Caco-2 (cell line): ENCODE measurements around the gene COX6A1. TPM values are rescaled to one million over a fixed set of nuclear protein-coding genes. Genes with fewer than 3 reads are reported as not detected.

ENCODE experiments used
- Bru-seq: library from RNA; stranded (reverse); fragments of 400-500 nt; gene quantifications from one replicate; lab custom pipeline; 2021; lab: Mats Ljungman, UMichigan
- BruChase-seq, 2 experiments: library from RNA; stranded (reverse); fragments of 400-500 nt; gene quantifications; one replicate each; lab custom pipeline; 2021; lab: Mats Ljungman, UMichigan
- BruUV-seq: library from RNA; stranded (reverse); fragments of 400-500 nt; replicated peaks from 2 replicates; lab custom pipeline; 2021; lab: Mats Ljungman, UMichigan
- CTCF ChIA-PET: fragments of 300-600 bp; sonication (Branson Sonifier 250); formaldehyde crosslinking; loops from one replicate; lab custom pipeline; 2022; ENCODE audit warnings: antibody characterized with exemption; lab: Charles Lee
- POLR2A ChIA-PET: fragments of 300-600 bp; sonication (Branson Sonifier 250); formaldehyde crosslinking; loops from one replicate; lab custom pipeline; 2022; ENCODE audit warnings: antibody characterized with exemption; lab: Charles Lee
- DNase-seq, 2 experiments: peaks; one replicate each; pipeline versions ENCODE4 v3.0.0 to v3.0.0-alpha.2; 2020 to 2022
- H3K27me3 ChIP-seq: replicated peaks from 2 replicates; pipeline ENCODE4 v1.6.0; 2011; ENCODE audit warnings: low read length; ENCODE audit not compliant: control insufficient read depth, insufficient read depth
- H3K36me3 ChIP-seq: 2 replicates; pipeline ENCODE4 v1.5.1; 2011; ENCODE audit warnings: low read length; ENCODE audit not compliant: control insufficient read depth, insufficient read depth
- H3K4me1 ChIP-seq: fragments of 250-450 bp; sonication (Bioruptor Pico); 2 replicates; pipeline ENCODE4 v1.5.1; 2020; ENCODE audit warnings: mild to moderate bottlenecking
- H3K4me3 ChIP-seq: 2 replicates; pipeline ENCODE4 v1.5.1; 2011; ENCODE audit warnings: low read depth, mild to moderate bottlenecking, control low read depth, low read length
- H3K9me3 ChIP-seq: fragments of 250-450 bp; sonication (Bioruptor Pico); 2 replicates; pipeline ENCODE4 v1.5.1; 2020; ENCODE audit warnings: mild to moderate bottlenecking, moderate library complexity
- H3K27ac Mint-ChIP-seq: one replicate; pipeline ENCODE4 v1.8.0; 2022; ENCODE audit warnings: mixed read lengths; ENCODE audit not compliant: unreplicated experiment
- H3K27me3 Mint-ChIP-seq: one replicate; pipeline ENCODE4 v1.8.0; 2022; ENCODE audit warnings: mixed read lengths; ENCODE audit not compliant: insufficient read depth, unreplicated experiment
- H3K36me3 Mint-ChIP-seq: one replicate; pipeline ENCODE4 v1.8.0; 2022; ENCODE audit warnings: mild to moderate bottlenecking, mixed read lengths; ENCODE audit not compliant: insufficient read depth, unreplicated experiment
- H3K4me1 Mint-ChIP-seq: one replicate; pipeline ENCODE4 v1.8.0; 2022; ENCODE audit warnings: low read depth, mixed read lengths; ENCODE audit not compliant: unreplicated experiment
- H3K4me3 Mint-ChIP-seq: one replicate; pipeline ENCODE4 v1.8.0; 2022; ENCODE audit warnings: mild to moderate bottlenecking, moderate library complexity, mixed read lengths; ENCODE audit not compliant: unreplicated experiment
- H3K9me3 Mint-ChIP-seq: one replicate; pipeline ENCODE4 v1.8.0; 2022; ENCODE audit warnings: mixed read lengths; ENCODE audit not compliant: unreplicated experiment
- CTCF ChIP-seq, 2 experiments: fragments of 200-600 bp in 1 of 2; IDR thresholded peaks; 1 replicate in 1 of 2; 2 replicates in 1 of 2; pipeline versions ENCODE4 v1.5.1 to v1.8.0; 2011 to 2022; ENCODE audit warnings: antibody characterized with exemption in 1 of 2, control low read depth in 1 of 2, inconsistent platforms in 1 of 2, low read depth in 1 of 2, low read length in 1 of 2, mild to moderate bottlenecking in 1 of 2, moderate library complexity in 1 of 2; ENCODE audit not compliant: insufficient read depth in 1 of 2, severe bottlenecking in 1 of 2, unreplicated experiment in 1 of 2
- intact Hi-C: fragments of 100-400 bp; cut with micrococcal nuclease; formaldehyde crosslinking; loops from one replicate; pipeline ENCODE4 v1.10.0; 2022; ENCODE audit not compliant: unreplicated experiment
- long read RNA-seq: library from polyadenylated mRNA; stranded (forward); transcript quantifications from one replicate; pipeline ENCODE4 v2.0.0, GENCODE V29; 2022
- total RNA-seq: library from RNA; stranded (reverse); gene quantifications from 2 replicates; pipeline ENCODE4 v1.2.3, GENCODE V29; 2022

The COX6A1 gene
- total RNA-seq = 474 and 492 TPM in 2 replicates
- percentile 99 among the genes with signal in this experiment for Bru-seq, nascent RNA
- BruChase-seq, experiment 1, labeled RNA remaining after a 2-hour chase = percentile 100 among the genes with signal in this experiment
- BruChase-seq, experiment 2, labeled RNA remaining after a 6-hour chase = percentile 100 among the genes with signal in this experiment
- long read RNA-seq, transcript COX6A1-201 (3 exons, 572 nt) = major isoform, 704 of 732 reads
- long read RNA-seq, transcript COX6A1-202 (1 exons, 767 nt) = minor isoform, 27 of 732 reads
- long read RNA-seq, partial matches to known transcripts = 0 of 732 reads
- long read RNA-seq, other reads (novel, unspliced or antisense) = 0 of 732 reads

GRCh38 chr12:120437735-120438494 lies at the start of gene COX6A1:
Gene COX6A1, plus strand, starts transcription at chr12:120438113. Its CDS starts 14 bp downstream, at chr12:120438127.
- H3K36me3 ChIP-seq = no peaks in the 10 kb centered on the region
- POLR2A ChIA-PET = interaction anchor here (0.5 to 0.9 kb wide), 6 partner anchors 8 to 237 kb away, joined by 3 to 6 read pairs (median 3); partner anchors contain the start of gene RPLP0
- no peaks in the 10 kb centered on the region for H3K9me3 Mint-ChIP-seq

GRCh38 chr12:120388691-120389481 lies 49.0 kb upstream of the COX6A1 start:
- Histone ChIP-seq H3K36me3 (no peaks in the 10 kb centered on the region), H3K27me3 (no peaks in the 10 kb centered on the region), H3K4me1 (no peaks in the 10 kb centered on the region), H3K4me3 (no peak overlapping the region), H3K9me3 (no peaks in the 10 kb centered on the region)
- H3K36me3 Mint-ChIP-seq = no peaks in the 10 kb centered on the region
- no peaks in the 10 kb centered on the region for H3K27me3 Mint-ChIP-seq
- ChIA-PET CTCF (no interaction called here), POLR2A (no interaction called here)
- H3K27ac Mint-ChIP-seq = no peak overlapping the region
- TF ChIP-seq CTCF (IDR thresholded peaks at IDR 0.05; ENCODE audit: insufficient read depth in 1 of 2, low read depth in 1 of 2, low read length in 1 of 2, severe bottlenecking in 1 of 2, unreplicated experiment in 1 of 2) = no peak
- DNase-seq = no peak
- no peaks in the 10 kb centered on the region for H3K4me1 Mint-ChIP-seq
- no TSS peak for BruUV-seq
- no peaks in the 10 kb centered on the region for H3K9me3 Mint-ChIP-seq
- H3K4me3 Mint-ChIP-seq = no peak overlapping the region
- intact Hi-C loops = no loop called here

More at GRCh38 chr12:120437735-120438494, at the start of gene COX6A1:
- peak within 1 kb of the TSS; percentile 46 for H3K4me3 ChIP-seq
- Mint-ChIP-seq H3K4me3 (peak within 1 kb of the TSS; percentile 90), H3K27ac (peak within 1 kb of the TSS; percentile 70), H3K27me3 (no peaks in the 10 kb centered on the region), H3K4me1 (no peaks in the 10 kb centered on the region), H3K36me3 (peaks cover 28% of the 10 kb centered on the region)
- intact Hi-C loops = loop anchor here (2.0 kb wide), 2 partner anchors 113 to 143 kb away; partner anchors contain the start of gene POP5
- H3K27me3 ChIP-seq = no peaks in the 10 kb centered on the region
- CTCF ChIA-PET = interaction anchor here (0.6 to 1.5 kb wide), 7 partner anchors 15 to 496 kb away, joined by 3 to 10 read pairs (median 6); no protein-coding TSS in a partner anchor
- BruUV-seq = no TSS peak
- H3K4me1 ChIP-seq = no peaks in the 10 kb centered on the region
- no peak for TF ChIP-seq CTCF (IDR thresholded peaks at IDR 0.05; ENCODE audit: insufficient read depth in 1 of 2, low read depth in 1 of 2, low read length in 1 of 2, severe bottlenecking in 1 of 2, unreplicated experiment in 1 of 2)
- DNase-seq = peak; percentile 97 to 99
- H3K9me3 ChIP-seq = no peaks in the 10 kb centered on the region
